DMS79 (cell line): ENCODE data around the gene RYR2.
"Not testable (repeated sequence)": the region's sequence is repeated elsewhere in the genome, so short reads cannot be mapped to it uniquely, and the experiment has no call there.

ENCODE experiments used
- DNase-seq: peaks from one replicate; lab custom pipeline; 2025; lab: John Stamatoyannopoulos, UW

The RYR2 gene

DNA sequence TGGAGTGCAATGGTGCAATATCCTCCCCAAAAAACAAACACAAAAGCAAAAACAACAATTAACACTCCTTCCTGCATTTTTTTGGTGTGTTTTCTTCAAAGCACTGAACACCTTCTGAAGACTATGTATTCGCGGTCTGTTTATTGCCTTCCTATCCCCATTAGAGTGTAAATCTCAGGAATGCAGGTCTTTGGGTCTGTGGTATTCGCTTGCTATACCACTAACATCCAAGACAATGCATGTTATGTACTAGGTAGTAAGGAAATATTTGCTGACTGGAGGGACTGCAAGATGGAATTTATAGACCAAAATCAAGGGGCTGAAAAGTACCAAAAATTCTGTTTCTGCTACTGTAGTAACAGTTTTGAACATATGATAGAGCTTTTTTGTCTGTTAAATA, 299.4 kb downstream of the RYR2 start:
- no peak for DNase-seq

DNA sequence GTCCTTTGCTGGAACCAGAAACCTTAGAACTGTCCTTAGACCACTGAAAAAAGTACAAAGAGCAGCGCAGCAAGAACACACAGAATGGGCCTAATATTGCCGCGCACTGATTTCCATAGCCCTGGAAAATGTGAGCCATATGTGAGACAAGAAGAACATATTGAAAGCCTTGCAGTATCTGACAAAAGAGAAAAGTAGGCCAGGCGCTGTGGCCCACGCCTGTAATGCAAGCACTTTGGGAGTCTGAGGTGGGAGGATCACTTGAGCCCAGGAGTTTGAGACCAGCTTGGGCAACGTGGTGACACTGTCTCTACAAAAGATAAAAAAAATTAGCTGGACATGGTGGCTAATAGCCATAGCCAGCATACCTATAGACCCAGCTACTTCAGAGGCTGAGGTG, 300.7 kb downstream of the RYR2 start:
- DNase-seq, result no peak

DNA sequence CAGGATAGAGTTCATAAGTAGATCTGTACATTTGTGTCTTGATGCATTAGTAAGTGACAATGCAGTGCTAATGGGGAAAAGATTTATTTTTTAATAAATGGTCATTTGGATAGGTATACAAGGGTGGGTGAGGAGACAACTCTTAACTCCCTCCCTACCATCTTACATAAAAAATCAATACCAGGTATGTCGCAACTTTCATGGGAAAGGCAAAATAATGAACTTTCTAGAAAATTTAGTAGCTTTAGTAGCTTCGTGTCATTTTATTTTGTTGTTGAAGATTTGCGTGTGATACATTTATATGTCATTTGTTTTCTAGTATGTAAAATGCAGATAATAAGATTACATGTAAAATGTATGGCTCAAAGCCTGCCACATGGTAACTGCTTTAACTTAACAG, 310.8 kb downstream of the RYR2 start:
- no peak for DNase-seq

DNA sequence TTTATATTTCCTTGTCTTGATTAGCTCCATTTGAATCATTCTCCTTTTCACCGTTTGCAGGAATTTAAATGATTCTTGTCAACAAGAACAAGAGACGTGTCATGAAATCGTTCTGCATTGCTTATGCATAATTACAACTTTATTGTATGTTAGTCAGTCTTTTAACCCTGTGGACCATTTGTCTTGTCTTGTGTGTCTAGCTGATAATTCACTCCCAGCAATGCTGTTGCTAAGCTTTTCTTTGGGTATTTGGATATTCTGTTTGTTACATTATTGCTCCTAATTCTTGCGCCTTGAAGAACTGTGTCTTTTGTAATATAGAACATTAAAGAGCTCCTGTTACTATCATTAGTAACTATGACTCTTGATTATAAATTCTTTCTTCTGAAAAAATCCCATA, 311.9 kb downstream of the RYR2 start:
- no peak for DNase-seq

DNA sequence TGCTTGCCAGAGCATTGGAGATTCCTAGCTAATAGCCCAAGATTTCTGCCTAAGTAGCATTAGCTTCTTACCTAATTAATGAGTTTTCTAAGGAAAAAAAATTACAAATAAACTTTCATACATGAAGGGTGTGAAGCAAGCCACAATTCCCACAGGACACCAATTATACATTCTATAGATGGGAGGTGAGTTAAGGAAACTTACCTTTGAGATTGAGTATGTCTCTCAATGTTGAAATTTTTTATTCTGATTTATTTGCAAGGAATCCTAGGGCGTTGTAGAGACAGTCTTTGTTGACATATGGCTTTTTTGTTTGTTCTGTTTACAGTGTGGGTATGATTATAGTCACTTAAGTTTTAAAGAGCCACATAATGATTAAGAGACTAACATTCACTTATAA, 313.0 kb downstream of the RYR2 start:
- DNase-seq, result no peak

DNA sequence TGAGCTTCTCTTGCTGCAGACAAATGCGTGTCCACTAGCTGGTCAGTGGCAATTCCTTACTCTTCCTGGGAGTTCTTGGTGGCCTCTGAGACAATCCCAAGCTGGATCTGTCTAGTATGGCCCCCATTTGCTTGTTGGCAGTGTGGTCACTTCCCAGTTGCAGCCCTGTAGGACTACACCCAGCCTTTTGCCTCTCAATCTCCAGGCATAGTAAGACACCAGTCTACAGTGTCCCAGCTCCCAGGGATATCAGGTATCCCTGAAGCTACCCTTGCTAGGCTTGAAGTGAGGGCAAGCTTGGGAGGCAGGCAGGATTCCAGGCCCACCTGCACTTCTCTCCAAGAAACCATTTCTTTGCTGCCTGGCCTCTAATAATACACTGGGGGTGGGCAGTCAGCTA, 316.6 kb downstream of the RYR2 start:
- DNase-seq, result no peak

DNA sequence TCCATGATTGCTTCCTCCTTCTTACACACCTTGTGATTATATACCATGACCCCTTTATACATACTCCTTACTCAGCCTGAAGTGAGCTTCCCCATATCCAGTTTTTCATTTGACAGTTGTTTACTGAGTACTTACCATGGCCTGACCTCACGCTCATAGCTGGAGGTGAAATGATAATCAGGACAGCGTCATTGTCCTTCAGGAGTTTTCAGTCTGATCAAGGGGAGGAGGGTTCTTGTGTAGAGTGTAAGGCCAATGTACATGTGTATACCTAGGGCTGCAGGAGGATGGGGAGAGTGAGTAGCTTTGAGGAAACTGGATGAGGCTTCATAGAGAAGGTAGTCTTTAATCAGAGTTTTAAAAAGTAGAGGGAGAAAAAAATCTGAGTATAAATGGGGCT, 325.8 kb downstream of the RYR2 start:
- no peak for DNase-seq

DNA sequence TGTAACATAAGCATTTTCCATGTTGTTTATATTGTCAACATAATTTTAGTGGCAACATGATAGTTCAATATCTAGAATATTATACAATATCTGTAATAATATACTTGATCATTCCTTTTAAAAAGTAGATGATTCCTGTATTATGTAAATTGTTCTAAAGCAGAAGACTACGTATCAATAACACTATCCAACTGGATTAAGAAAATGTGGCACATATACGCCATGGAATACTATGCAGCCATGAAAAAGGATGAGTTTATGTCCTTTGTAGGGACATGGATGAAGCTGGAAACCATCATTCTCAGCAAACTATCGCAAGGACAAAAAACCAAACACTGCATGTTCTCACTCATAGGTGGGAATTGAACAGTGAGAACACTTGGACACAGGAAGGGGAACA, 329.5 kb downstream of the RYR2 start:
- not testable (repeated sequence) for DNase-seq

DNA sequence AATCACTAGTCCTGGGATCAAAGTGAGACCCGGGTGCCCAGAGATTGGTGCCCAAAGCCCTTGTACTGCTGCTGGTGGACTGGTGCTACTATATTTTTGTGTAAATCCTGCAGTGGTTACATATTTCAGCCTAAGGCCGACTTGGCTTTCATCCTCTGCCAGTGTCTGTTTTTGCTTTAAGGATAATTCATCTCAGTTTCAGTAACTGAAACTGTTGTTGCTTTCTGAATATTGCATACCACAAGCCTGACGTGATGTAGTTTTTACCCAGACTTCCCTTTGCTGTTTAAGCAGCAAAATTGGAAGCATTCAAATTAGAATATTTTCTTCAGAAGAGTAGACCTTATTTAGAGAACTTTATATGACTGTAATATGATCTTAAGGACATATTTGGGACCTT, 341.8 kb downstream of the RYR2 start:
- no peak for DNase-seq

DNA sequence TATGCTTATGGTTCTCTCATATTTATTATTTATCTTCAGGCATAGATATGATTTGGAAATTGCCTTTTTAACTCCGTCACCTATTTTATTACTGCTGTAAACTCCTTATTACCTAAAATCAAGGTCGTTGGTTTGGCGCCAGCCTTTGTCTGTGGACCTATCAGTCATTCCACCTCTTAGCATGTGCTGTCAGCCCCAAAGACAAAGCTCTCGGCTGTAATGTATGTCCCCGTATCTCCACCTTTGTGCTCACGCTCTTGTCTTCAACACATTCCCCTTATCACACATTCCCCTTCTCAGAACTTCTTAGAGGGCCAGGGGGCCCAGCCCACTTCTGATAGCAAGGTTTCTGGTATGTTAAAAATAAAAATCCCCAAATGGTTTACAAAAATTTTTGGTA, 342.2 kb downstream of the RYR2 start:
- DNase-seq, result no peak

DNA sequence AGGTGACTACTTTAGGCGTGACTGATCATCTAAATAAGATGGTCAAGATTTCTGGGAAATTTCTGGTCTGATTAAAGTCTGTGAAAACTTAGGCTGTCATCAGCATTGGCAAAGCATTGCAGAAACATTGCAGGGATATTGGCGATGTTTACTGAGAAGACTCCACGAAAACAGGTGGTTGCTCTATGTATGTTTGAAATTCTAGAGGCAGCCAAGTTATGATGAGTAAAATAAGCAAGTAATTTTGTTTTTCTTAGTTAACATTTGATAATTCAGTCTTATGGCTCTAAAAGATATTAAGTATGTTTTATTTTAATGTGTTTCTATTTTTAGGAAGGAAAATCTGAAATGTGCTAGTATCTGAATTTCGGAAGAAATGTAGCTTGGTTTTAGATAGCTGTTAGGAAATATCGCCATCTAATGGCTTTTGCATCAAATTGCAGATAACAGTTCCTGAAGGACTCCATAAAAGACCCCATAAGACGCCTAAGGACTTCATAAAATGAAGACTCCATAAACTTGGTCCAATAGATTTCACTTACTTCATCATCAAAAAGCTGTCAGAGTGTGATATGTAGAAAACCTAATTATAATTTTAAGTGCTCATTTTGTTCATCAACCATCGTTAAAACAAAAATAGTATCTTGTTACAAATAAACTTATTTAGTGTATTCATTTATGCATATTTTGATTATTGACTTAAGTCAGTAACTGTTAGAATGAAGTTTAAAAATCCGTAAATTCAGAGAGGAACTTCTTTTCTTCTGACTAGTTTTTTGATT, 344.6 kb downstream of the RYR2 start:
- DNase-seq, result no peak

DNA sequence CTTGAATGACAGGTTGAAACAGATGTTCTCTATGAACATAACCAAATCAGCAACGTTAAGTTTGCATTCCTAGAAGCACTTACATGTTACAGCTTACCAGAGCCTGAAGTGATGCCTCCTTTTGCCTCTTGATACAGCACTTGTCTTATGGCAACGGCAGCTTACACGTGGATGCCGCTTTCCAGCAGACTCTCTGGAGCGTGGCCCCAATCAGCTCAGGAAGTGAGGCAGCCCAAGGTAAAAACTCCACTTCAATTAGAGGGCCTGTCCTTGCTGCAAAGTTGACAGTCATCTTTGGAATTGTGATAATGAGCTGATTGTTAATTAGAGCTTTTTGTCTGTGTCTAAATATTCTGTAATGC, 345.1 kb downstream of the RYR2 start:
- DNase-seq, result no peak

DNA sequence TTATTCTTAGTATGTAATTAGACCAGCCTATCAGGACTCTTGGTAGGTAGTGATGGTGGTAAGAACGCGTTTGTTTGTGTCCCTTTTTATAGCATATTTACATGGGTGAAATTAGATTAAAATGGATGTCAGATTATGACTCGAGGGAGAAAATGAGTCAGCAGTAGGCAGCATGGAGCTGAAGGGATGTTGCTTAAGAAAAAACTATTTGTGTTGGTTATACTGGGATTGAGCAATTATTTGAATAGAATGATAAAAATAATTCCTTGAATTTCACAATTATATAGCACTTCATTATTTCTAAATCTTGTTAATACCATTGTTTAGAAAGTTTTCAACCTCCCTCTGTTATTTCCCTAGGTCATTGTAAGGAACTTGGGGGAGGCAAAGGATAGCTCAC, 348.8 kb downstream of the RYR2 start:
- DNase-seq, result no peak

DNA sequence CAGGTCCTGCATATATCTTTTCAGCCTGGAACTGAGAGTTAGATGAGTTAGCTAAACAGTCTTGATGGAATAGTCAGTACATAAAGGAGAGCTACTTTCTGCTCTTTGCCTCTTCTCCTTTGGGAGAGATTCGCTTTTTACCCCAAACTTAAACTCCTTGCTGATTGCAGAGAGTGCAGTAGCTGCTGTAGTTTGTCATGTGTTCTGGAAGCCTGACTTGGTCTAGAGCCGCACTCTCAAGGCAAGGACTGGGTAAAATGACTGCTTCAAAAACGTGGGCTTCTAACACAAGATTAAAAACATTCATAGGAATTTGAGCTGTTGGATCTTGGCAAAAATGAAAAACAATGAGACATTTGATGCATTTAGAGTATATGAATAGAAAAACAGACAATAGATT, 351.6 kb downstream of the RYR2 start:
- DNase-seq, result no peak

DNA sequence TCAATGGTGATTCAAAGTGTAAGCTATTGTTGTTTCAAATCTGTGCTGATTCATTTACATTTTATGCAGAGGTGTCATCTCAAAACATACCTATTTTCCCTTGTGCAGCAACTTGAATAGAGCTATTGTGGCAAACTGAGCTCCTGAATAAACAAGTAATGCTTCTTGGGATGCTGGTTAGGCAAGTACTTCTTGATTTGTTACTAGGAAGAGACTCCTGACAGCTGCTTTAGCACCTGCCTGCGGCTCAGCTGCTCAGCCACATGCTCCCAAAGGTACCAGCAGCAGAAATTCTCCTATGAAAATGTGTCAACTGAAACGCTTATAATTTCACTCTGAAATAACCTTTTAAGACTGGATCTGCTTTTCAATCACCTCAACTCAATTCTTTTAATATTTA, 352.3 kb downstream of the RYR2 start:
- no peak for DNase-seq

DNA sequence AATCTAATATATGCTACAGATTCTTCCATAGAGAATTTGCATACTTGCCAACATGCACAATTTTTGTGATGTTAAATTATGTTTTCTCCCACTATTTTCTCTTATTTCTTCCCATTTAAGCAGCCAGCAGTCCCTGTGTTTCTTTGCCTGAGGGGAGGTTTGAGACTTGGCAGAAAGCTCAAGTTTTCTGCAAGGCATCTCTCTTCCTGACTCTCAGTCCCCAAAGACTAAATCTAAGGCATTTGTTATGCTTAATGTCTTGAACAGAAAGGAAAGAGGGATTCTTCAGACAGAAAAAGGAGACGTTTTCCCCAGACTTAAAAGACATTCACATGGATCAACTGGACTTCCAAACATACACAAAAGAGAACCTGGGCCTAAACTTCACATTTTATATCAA, 354.4 kb downstream of the RYR2 start:
- DNase-seq, result no peak

DNA sequence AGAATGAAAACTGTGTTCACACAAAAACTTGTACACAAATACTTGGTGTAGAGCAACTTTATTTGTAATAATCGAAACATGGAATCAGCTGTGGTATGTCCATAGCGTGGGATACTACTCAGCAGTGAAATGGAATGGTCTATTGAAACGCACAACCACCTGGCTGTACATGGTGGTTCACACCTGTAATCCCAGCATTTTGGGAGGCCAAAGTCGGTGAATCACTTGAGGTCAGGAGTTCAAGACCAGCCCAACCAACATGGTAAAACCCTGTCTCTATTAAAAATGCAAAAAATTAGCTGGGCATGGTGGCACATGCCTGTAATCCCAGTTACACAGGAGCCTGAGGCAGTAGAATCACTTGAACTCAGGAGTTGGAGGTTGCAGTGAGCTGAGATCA, 356.8 kb downstream of the RYR2 start:
- DNase-seq, result no peak

DNA sequence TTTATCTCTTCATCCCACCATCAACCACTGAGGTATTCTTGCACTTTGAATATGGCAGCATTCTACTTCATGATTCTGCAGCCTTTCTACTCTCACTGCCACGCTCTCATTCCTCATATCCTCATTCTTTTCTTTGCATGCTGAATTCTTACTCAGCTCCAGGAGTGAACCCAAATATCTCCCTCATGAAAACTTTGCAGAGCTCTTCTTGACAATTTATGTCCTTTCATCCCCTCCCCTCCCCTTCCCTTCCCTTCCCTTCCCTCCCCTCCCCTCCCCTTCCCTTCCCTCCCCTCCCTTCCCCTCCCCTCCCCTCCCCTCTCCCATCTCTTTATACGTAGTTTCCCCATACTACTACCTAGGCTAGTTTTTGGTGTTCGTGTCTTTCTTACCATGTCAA, 363.9 kb downstream of the RYR2 start:
- DNase-seq, result no peak

DNA sequence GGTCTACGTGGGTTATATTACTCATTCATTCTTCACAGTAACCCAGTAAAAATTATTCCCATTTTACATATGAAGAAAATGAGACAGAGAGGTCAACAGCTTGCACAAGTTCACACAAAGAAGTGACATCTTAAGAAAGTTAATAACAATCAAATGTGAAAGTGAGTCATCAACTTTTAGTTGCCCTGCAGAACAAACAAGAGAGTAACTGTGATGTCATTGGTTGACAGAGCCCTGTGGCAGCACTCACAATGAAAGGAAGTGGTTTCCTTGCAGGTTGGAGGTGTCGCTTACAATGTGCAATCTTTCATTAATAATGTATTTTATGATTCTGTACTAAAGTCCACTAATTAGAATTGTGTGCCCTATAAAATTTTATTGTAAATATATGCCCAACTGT, 369.6 kb downstream of the RYR2 start:
- DNase-seq, result no peak

DNA sequence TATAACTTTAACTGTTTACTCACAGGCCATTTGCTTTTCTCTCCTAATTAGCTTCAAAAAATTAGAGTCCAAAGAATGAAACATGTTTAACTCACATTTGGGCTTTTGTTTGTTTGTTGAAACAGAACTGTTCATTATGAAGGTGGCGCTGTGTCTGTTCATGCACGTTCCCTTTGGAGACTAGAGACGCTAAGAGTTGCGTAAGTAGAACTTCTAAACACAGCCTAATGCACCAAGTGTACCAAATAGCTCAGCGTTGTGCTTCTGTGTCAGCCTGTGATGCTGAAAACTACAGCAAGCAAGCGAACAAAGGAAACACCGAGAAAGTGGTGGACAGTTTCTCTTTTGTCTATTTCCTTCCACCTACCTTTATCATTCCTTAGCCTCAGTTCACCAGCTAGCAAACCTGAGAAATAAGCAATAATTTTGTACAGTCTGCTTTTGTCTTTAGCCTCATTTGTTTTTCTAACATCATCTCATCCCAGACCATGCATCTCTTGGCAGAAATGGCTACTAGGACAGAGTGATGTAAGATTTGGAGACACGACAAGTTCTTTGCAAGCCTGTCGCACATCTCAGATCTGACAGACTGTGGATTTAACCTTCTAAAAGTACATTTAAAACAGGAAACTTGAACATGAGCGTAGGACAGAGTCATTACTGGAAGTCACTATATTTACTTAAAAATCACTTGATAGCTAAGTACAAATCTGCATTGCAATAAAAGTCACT, 375.1 kb downstream of the RYR2 start:
- no peak for DNase-seq

DNA sequence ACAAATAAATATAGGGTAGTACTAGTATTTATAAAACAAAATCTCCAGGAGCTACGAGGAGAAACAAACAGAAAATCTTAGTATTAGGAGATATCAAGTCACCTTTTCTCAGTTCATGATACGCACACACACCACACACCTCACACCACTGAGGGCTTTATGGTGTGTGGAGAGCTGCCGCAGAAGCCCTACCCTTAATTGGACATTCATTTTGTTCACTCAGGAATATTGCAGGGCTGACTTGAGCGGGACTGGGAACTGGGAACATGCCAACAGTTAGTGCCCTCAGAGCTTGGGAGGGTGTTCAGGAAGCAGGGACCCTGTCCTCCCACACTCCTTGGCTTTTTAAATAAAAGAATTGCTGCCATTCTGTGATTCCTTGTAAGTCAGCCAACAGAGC, 386.8 kb downstream of the RYR2 start:
- DNase-seq, result no peak

DNA sequence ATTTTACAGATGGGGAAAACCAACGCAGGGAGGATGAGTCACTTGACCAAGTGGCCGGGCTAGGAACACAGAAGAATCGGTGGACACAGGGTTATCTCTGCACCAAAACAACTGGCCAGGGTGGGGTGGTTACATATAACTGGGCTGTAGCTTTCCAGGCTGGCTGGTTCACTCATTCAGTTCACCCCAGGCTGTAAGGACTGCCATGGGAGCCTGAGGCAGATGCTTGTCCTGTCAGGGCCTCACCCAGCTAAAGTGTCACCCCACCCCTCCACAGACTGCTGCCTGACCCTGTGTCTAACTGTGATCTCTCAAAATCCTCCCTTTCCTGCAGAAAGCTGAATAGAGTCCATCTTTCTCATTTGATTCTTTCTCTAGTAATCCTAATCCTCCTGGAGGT, 387.3 kb downstream of the RYR2 start:
- no peak for DNase-seq

DNA sequence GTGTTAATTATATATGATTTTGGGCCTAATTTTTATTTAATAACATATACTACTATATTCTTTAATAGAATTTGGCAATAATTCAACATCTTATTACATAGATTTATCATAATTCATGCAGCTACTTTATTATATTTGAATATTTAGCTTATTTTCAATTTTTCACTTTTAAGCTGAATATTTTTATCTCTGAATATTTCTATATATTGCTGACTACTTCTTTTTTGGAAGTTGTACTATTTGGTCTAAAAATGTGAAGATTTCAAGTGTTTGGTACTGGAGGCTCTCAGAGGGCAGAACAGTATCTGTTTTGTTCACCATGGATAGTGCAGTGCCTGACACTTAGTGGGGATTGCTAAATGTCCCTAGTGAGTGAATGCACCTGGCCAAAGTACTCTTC, 389.5 kb downstream of the RYR2 start:
- no peak for DNase-seq

DNA sequence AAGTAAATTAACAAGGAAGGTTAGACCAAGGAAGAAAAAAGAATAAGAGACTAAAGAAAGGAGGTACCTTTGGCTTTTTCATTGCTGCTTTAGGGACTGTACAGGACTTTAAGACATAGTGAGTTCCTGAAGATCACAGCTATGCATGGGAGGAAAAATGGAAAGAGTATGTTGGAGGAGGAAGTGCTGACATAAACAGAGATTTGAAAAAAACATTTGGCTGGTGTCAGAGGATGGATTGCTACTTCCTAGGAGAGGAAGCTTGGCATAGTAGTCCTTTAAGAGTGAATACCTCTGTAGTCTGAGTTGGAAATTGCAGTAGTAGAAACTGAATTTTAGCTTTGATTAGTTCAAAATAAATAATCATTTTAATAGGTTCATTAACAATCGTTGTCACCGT, 398.4 kb downstream of the RYR2 start:
- no peak for DNase-seq
